Thymus (tissue), 11 donors: Measurements from ENCODE around the gene ZKSCAN3. TPM values are rescaled to one million over a fixed set of nuclear protein-coding genes. Genes with fewer than 3 reads are reported as not detected.
A peak's percentile ranks its signal among the peaks of the same experiment; 100 is the strongest.

ENCODE experiments used
- DNase-seq, 9 donors: peaks; one replicate each; pipeline ENCODE4 v3.0.0-alpha.2; 2013; ENCODE audit warnings: low spot score in 9 of 9, low read depth in 6 of 9, missing footprints in 1 of 9
- H3K27ac ChIP-seq, 2 donors: one replicate each; pipeline ENCODE4 v1.5.1; 2013; ENCODE audit warnings: control low read depth in 1 of 2, low read depth in 1 of 2, low read length in 1 of 2, mild to moderate bottlenecking in 1 of 2, moderate library complexity in 1 of 2
- H3K27me3 ChIP-seq, 2 donors: one replicate each; pipeline ENCODE4 v1.5.1; 2013; ENCODE audit warnings: low read length in 1 of 2; ENCODE audit not compliant: control insufficient read depth in 2 of 2, insufficient read depth in 1 of 2
- H3K36me3 ChIP-seq, 2 donors: one replicate each; pipeline ENCODE4 v1.5.1; 2013; ENCODE audit warnings: low read length in 1 of 2, mild to moderate bottlenecking in 1 of 2, moderate library complexity in 1 of 2; ENCODE audit not compliant: control insufficient read depth in 2 of 2, insufficient read depth in 2 of 2
- H3K4me1 ChIP-seq, 2 donors: one replicate each; pipeline ENCODE4 v1.5.1; 2013; ENCODE audit warnings: low read length in 2 of 2; ENCODE audit not compliant: control insufficient read depth in 2 of 2, insufficient read depth in 2 of 2
- H3K4me3 ChIP-seq, 2 donors: one replicate each; pipeline ENCODE4 v1.5.1; 2013; ENCODE audit warnings: low read length in 2 of 2, control low read depth in 1 of 2, mild to moderate bottlenecking in 1 of 2
- H3K9me3 ChIP-seq, 2 donors: one replicate each; pipeline ENCODE4 v1.5.1; 2013; ENCODE audit warnings: low read length in 1 of 2, mild to moderate bottlenecking in 1 of 2; ENCODE audit not compliant: control insufficient read depth in 2 of 2, insufficient read depth in 1 of 2
- WGBS: extraction: QIAGEN DNeasy Blood & Tissue Kit; methylation state at CpG from one replicate; pipeline ENCODE4 v1.1.7; 2013; 5-methylcytosine and 5-hydroxymethylcytosine counted together
- polyA plus RNA-seq: library from polyadenylated mRNA; stranded (reverse); fragments of 200-250 nt; gene quantifications from one replicate; pipeline ENCODE4 v1.2.3, GENCODE V29; 2013
- total RNA-seq: library from RNA; stranded (reverse); fragments of 120-200 nt; gene quantifications from one replicate; pipeline ENCODE4 v1.2.4, GENCODE V29; 2013
- donor health status: healthy.

Gene ZKSCAN3
- total and polyA plus RNA-seq, 2 donors, result 3.2 to 5.1 TPM

- H3K4me1 ChIP-seq, result peaks cover 9 to 10% of the 10 kb centered on the region in 2 donors
- no peaks in the 10 kb centered on the region for H3K27me3 ChIP-seq
- no peaks in the 10 kb centered on the region for H3K9me3 ChIP-seq
- H3K27ac ChIP-seq, result peak overlapping the region; percentile 72 to 93
- H3K4me3 ChIP-seq, result peak overlapping the region; percentile 68 to 72
- 14% methylated on average over 24 of the region's 24 CpGs for WGBS
- no peaks in the 10 kb centered on the region for H3K36me3 ChIP-seq
- peak in 6 of 9 donors; percentile 12 to 67 (median 31) for DNase-seq
These were observed 13.2 kb upstream of the ZKSCAN3 start for GRCh38 chr6:28336284-28337120.

- Histone ChIP-seq H3K9me3 (no peaks in the 10 kb centered on the region), H3K4me1 (peaks cover 9 to 10% of the 10 kb centered on the region in 2 donors), H3K4me3 (no peak overlapping the region), H3K27ac (peak overlapping the region in 1 of 2 donors; percentile 93), H3K36me3 (no peaks in the 10 kb centered on the region), H3K27me3 (no peaks in the 10 kb centered on the region)
- DNase-seq, result no peak
These were observed 12.6 kb upstream of the ZKSCAN3 start for GRCh38 chr6:28337121-28337520.

- DNase-seq, result peak in 1 of 9 donors; percentile 17
- H3K27me3 ChIP-seq, result no peaks in the 10 kb centered on the region
- H3K4me3 ChIP-seq, result no peak overlapping the region
- H3K36me3 ChIP-seq, result no peaks in the 10 kb centered on the region
- H3K4me1 ChIP-seq, result peaks cover 9 to 10% of the 10 kb centered on the region in 2 donors
- peak overlapping the region in 1 of 2 donors; percentile 26 for H3K27ac ChIP-seq
- no peaks in the 10 kb centered on the region for H3K9me3 ChIP-seq
- 90% methylated on average over 1 of the region's 1 CpG for WGBS
These were observed 9.2 kb upstream of the ZKSCAN3 start for GRCh38 chr6:28340310-28341095.

- H3K27me3 ChIP-seq, result no peaks in the 10 kb centered on the region
- H3K4me1 ChIP-seq, result no peaks in the 10 kb centered on the region
- no peak for DNase-seq
- no peaks in the 10 kb centered on the region for H3K36me3 ChIP-seq
- H3K9me3 ChIP-seq, result no peaks in the 10 kb centered on the region
- H3K27ac ChIP-seq, result no peak overlapping the region
- 90% methylated on average over 1 of the region's 1 CpG for WGBS
- H3K4me3 ChIP-seq, result no peak overlapping the region
These were observed 5.7 kb upstream of the ZKSCAN3 start for GRCh38 chr6:28343898-28344677.

GRCh38 chr6:28345201-28345600 is 4.5 kb upstream of the ZKSCAN3 start:
- H3K9me3 ChIP-seq, result no peaks in the 10 kb centered on the region
- DNase-seq, result no peak
- no peak overlapping the region for H3K27ac ChIP-seq
- 98% methylated on average over 1 of the region's 1 CpG for WGBS
- peaks cover under 1% of the 10 kb centered on the region in 2 donors for H3K4me1 ChIP-seq
- no peak overlapping the region for H3K4me3 ChIP-seq
- H3K36me3 ChIP-seq, result no peaks in the 10 kb centered on the region
- no peaks in the 10 kb centered on the region for H3K27me3 ChIP-seq

- no peak overlapping the region for H3K4me3 ChIP-seq
- peaks cover 10 to 11% of the 10 kb centered on the region in 2 donors for H3K4me1 ChIP-seq
- no peaks in the 10 kb centered on the region for H3K36me3 ChIP-seq
- H3K9me3 ChIP-seq, result no peaks in the 10 kb centered on the region
- DNase-seq, result no peak
- WGBS, result 40% methylated on average over 2 of the region's 2 CpGs
- no peaks in the 10 kb centered on the region for H3K27me3 ChIP-seq
- H3K27ac ChIP-seq, result no peak overlapping the region
These were observed 2.6 kb upstream of the ZKSCAN3 start for GRCh38 chr6:28347119-28347518.

GRCh38 chr6:28349344-28349891 is 329 bp upstream of the ZKSCAN3 start:
- Histone ChIP-seq H3K4me1 (peaks cover 10 to 11% of the 10 kb centered on the region in 2 donors), H3K36me3 (peaks cover 0 to 2% of the 10 kb centered on the region in 2 donors), H3K27me3 (no peaks in the 10 kb centered on the region), H3K9me3 (peaks cover 0 to 4% of the 10 kb centered on the region in 2 donors), H3K27ac (peak overlapping the region; percentile 77 to 82), H3K4me3 (peak overlapping the region; percentile 88 to 94)
- no peak for DNase-seq
- 2% methylated on average over 9 of the region's 9 CpGs for WGBS

GRCh38 chr6:28351087-28351486 is 1.3 kb downstream of the ZKSCAN3 start:
- Histone ChIP-seq H3K36me3 (peaks cover 0 to 2% of the 10 kb centered on the region in 2 donors), H3K9me3 (peaks cover 0 to 4% of the 10 kb centered on the region in 2 donors), H3K4me3 (no peak overlapping the region), H3K4me1 (peaks cover 16 to 18% of the 10 kb centered on the region in 2 donors), H3K27me3 (no peaks in the 10 kb centered on the region), H3K27ac (no peak overlapping the region)
- WGBS, result 73% methylated on average over 2 of the region's 2 CpGs
- no peak for DNase-seq
